ENCODE measurements around the gene RNU5B-1.
"Not testable (repeated sequence)": the region's sequence is repeated elsewhere in the genome, so short reads cannot be mapped to it uniquely, and the experiment has no call there.

RNU5B-1 gene

GRCh38 chr15:65304381-65305149 is at the start of gene RNU5B-1:
RNU5B-1 (plus strand) TSS chr15:65304677.
- DNase-seq: peak; percentile 69

- no peak for DNase-seq
Measured at GRCh38 chr15:65254758-65255157, 49.7 kb upstream of the RNU5B-1 start.

GRCh38 chr15:65255486-65256140 is 48.9 kb upstream of the RNU5B-1 start:
- DNase-seq: no peak

GRCh38 chr15:65258375-65259262 is 45.9 kb upstream of the RNU5B-1 start:
- DNase-seq: no peak

- no peak for DNase-seq
Measured at GRCh38 chr15:65259367-65259797, 45.1 kb upstream of the RNU5B-1 start.

- no peak for DNase-seq
Measured at GRCh38 chr15:65260968-65261367, 43.5 kb upstream of the RNU5B-1 start.

GRCh38 chr15:65263313-65263712 is 41.2 kb upstream of the RNU5B-1 start:
- DNase-seq: no peak

- DNase-seq: no peak
Measured at GRCh38 chr15:65264863-65265430, 39.5 kb upstream of the RNU5B-1 start.

- no peak for DNase-seq
Measured at GRCh38 chr15:65266469-65266868, 38.0 kb upstream of the RNU5B-1 start.

- no peak for DNase-seq
Measured at GRCh38 chr15:65268411-65268810, 36.1 kb upstream of the RNU5B-1 start.

- not testable (repeated sequence) for DNase-seq
Measured at GRCh38 chr15:65270811-65271545, 33.5 kb upstream of the RNU5B-1 start.

GRCh38 chr15:65275104-65275727 is 29.3 kb upstream of the RNU5B-1 start:
- DNase-seq: no peak

GRCh38 chr15:65275728-65276126 is 28.8 kb upstream of the RNU5B-1 start:
- no peak for DNase-seq

GRCh38 chr15:65277015-65277414 is 27.5 kb upstream of the RNU5B-1 start:
- no peak for DNase-seq

- DNase-seq: no peak
Measured at GRCh38 chr15:65278480-65278879, 26.0 kb upstream of the RNU5B-1 start.

- DNase-seq: no peak
Measured at GRCh38 chr15:65285291-65286068, 19.0 kb upstream of the RNU5B-1 start.

- DNase-seq: no peak
Measured at GRCh38 chr15:65286069-65286703, 18.3 kb upstream of the RNU5B-1 start.

- DNase-seq: peak; percentile 92
Measured at GRCh38 chr15:65286704-65287519, 17.6 kb upstream of the RNU5B-1 start, which contains the start of gene PARP16. PARP16 (minus strand) TSS chr15:65286883; CDS start chr15:65286426, 457 bp downstream.

- no peak for DNase-seq
Measured at GRCh38 chr15:65287520-65287855, 17.0 kb upstream of the RNU5B-1 start.
